HCT116 (cell line): ENCODE data around the gene KRT78. TPM values are rescaled to one million over a fixed set of nuclear protein-coding genes. Genes with fewer than 3 reads are reported as not detected.
A peak's percentile ranks its signal among the peaks of the same experiment; 100 is the strongest.

Experiments
- ATAC-seq: fragments of 200-7000 bp; cut with Tn5 transposase; 2 replicates; pipeline ENCODE4 v1.9.1; 2020; ENCODE audit warnings: mild to moderate bottlenecking, moderate library complexity
- BruUV-seq: library from RNA; stranded (reverse); fragments of 400-500 nt; replicated peaks from 2 replicates; lab custom pipeline; 2021; lab: Mats Ljungman, UMichigan
- CTCF ChIA-PET: fragments of 300-600 bp; sonication (Branson Sonifier 250); formaldehyde crosslinking; loops from one replicate; lab custom pipeline; 2021; ENCODE audit warnings: antibody characterized with exemption; lab: Charles Lee
- POLR2A ChIA-PET: fragments of 300-600, 350-600 bp; sonication (Branson Sonifier 250); formaldehyde crosslinking; loops from one replicate; lab custom pipeline; 2021; ENCODE audit warnings: antibody characterized with exemption; lab: Charles Lee
- RAD21 ChIA-PET, 2 experiments: fragments of 300-600 bp; sonication (Branson Sonifier 250); formaldehyde crosslinking; loops; one replicate each; lab custom pipeline; 2023; ENCODE audit warnings: low total read pairs in 2 of 2; ENCODE audit not compliant: uncharacterized antibody in 2 of 2, unreplicated experiment in 2 of 2, low non-redundant PET in 1 of 2; lab: Charles Lee
- DNase-seq: peaks from one replicate; pipeline ENCODE4 v3.0.0-alpha.2; 2010; ENCODE audit warnings: low read depth, low spot score
- H2AFZ ChIP-seq: fragments of 200-600 bp; shearing (Covaris generic), sonication (generic); 2 replicates; pipeline ENCODE4 v1.6.1; 2017; ENCODE audit warnings: low read depth, mixed run types, mixed read lengths, antibody characterized with exemption, low read length; ENCODE audit not compliant: poor library complexity, severe bottlenecking
- H3K27ac ChIP-seq: 2 replicates; pipeline ENCODE4 v1.5.1; 2012; ENCODE audit warnings: low read depth, low read length
- H3K27me3 ChIP-seq: fragments of 200-600 bp; sonication (generic); 2 replicates; pipeline ENCODE4 v1.6.1; 2016; ENCODE audit warnings: mixed run types, low read length, mixed read lengths; ENCODE audit not compliant: insufficient read depth
- H3K36me3 ChIP-seq, 2 experiments: fragments of 200-500 bp in 1 of 2; fragments of 200-600 bp in 1 of 2; sonication (Bioruptor generic) in 1 of 2; sonication (generic) in 1 of 2; 2 replicates each; pipeline versions ENCODE4 v1.5.1 to v1.6.1; 2014 to 2016; ENCODE audit warnings: low read length in 2 of 2, inconsistent platforms in 1 of 2, mixed read lengths in 1 of 2, mixed run types in 1 of 2; ENCODE audit not compliant: insufficient read depth in 2 of 2, control insufficient read depth in 1 of 2
- H3K4me1 ChIP-seq, 2 experiments: fragments of 200-600 bp in 1 of 2; sonication (generic) in 1 of 2; 2 replicates each; pipeline versions ENCODE4 v1.5.1 to v1.6.1; 2012 to 2017; ENCODE audit warnings: low read length in 2 of 2, inconsistent platforms in 1 of 2, mild to moderate bottlenecking in 1 of 2, mixed read lengths in 1 of 2, mixed run types in 1 of 2, moderate library complexity in 1 of 2; ENCODE audit not compliant: insufficient read depth in 2 of 2, control insufficient read depth in 1 of 2
- H3K4me2 ChIP-seq: fragments of 200-600 bp; sonication (generic); 2 replicates; pipeline ENCODE4 v1.6.1; 2017; ENCODE audit warnings: mixed run types, low read length, mixed read lengths
- H3K4me3 ChIP-seq, 2 experiments: fragments of 200-600 bp in 1 of 2; sonication (generic) in 1 of 2; replicated peaks in 1 of 2; 2 replicates each; pipeline ENCODE4 v1.5.1; 2011 to 2016; ENCODE audit warnings: low read length in 2 of 2, control low read depth in 1 of 2, low read depth in 1 of 2, mild to moderate bottlenecking in 1 of 2, mixed read lengths in 1 of 2, mixed run types in 1 of 2
- H3K79me2 ChIP-seq: fragments of 200-600 bp; sonication (generic); 2 replicates; pipeline ENCODE4 v1.6.1; 2017; ENCODE audit warnings: mild to moderate bottlenecking, mixed run types, low read length, moderate library complexity, mixed read lengths; ENCODE audit not compliant: insufficient read depth
- H3K9ac ChIP-seq: fragments of 200-600 bp; sonication (generic); 2 replicates; pipeline ENCODE4 v1.6.1; 2016; ENCODE audit warnings: low read length, mixed read lengths
- H3K9me2 ChIP-seq: fragments of 200-600 bp; sonication (generic), shearing (Covaris generic); 2 replicates; pipeline ENCODE4 v1.6.1; 2017; ENCODE audit warnings: mixed run types, mild to moderate bottlenecking, moderate library complexity; ENCODE audit not compliant: insufficient read depth
- H3K9me3 ChIP-seq, 2 experiments: fragments of 200-500 bp in 1 of 2; fragments of 200-600 bp in 1 of 2; sonication (Bioruptor generic) in 1 of 2; sonication (generic) in 1 of 2; 2 replicates each; pipeline ENCODE4 v1.6.1; 2014 to 2017; ENCODE audit warnings: low read length in 2 of 2, mixed read lengths in 2 of 2, inconsistent platforms in 1 of 2, low read depth in 1 of 2, mild to moderate bottlenecking in 1 of 2, mixed run types in 1 of 2, moderate library complexity in 1 of 2; ENCODE audit not compliant: control insufficient read depth in 1 of 2, insufficient read depth in 1 of 2
- H4K20me1 ChIP-seq: fragments of 200-600 bp; sonication (generic), shearing (Covaris generic); 2 replicates; pipeline ENCODE4 v1.6.1; 2017; ENCODE audit warnings: mixed run types, mild to moderate bottlenecking, moderate library complexity; ENCODE audit not compliant: insufficient read depth
- RAD21 ChIP-seq: IDR thresholded peaks from 2 replicates; pipeline ENCODE4 v1.6.1; 2012; ENCODE audit warnings: low read depth, mild to moderate bottlenecking
- intact Hi-C: fragments of 100-400 bp; cut with micrococcal nuclease; formaldehyde crosslinking; loops from 2 replicates; pipeline ENCODE4 v1.10.0; 2022
- total RNA-seq: library from RNA; stranded (reverse); gene quantifications from one replicate; pipeline ENCODE4 v1.2.1, GENCODE V29; 2021; ENCODE audit not compliant: unreplicated experiment
- TF ChIP-seq, protein P1 (sequence below), 3 experiments: fragments of 200-600 bp in 1 of 3; sonication (generic) in 1 of 3; IDR thresholded peaks in 2 of 3; conservative IDR thresholded peaks in 1 of 3; 2 replicates each; pipeline ENCODE4 v1.5.1; 2012 to 2017; ENCODE audit warnings: low read depth in 2 of 3, low read length in 2 of 3, antibody characterized with exemption in 1 of 3, borderline replicate concordance in 1 of 3, control low read depth in 1 of 3, mild to moderate bottlenecking in 1 of 3, mixed read lengths in 1 of 3, mixed run types in 1 of 3, moderate library complexity in 1 of 3; ENCODE audit not compliant: insufficient read depth in 1 of 3

Gene KRT78
- total RNA-seq, 1 experiment from 2014 or later, result not detected

DNA sequence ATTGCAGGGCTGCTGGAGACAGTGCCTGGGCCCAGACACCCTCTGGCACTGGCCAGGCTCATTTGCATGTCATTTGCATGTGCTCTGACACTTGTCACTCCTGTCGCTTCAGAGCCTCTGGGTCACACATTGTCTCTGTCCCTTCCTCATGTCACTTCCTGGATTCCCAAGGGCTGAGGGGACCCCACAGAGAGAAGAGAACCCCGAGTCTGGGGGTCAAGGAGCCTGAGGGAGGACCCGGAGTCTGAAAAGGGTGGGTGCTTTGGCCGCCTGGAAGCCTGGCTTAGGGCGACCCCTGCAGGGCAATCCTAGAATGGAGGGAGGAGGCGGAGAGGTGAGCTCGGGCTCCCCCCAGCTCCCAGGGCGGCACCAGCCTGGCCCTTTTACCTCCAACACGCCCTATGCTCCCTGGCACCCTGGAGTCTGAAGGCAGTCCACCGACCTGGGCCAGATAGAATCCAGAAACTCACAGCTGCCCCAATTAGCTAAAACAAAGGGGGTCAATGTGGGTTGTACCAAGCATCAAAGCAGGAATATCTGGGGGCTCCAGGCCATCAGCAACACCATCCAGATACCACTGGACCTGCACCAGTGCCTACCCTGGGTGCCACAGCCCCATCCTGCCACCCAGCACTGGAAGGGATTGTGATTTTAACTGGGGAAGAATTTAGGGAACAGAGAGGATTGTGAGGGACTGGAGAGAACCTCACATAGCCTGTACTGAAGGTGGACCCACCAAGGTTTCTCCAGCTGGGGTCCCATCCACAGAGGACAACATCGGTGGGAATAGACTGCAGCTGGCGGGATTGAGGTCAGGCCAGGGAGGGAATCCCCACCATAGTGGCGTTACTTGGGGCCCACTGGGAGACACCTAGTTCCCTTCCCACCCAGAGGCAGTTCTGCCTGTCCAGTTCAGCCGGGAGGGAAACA is 21.8 kb upstream of the KRT78 start:
- DNase-seq, result no peak
- Histone ChIP-seq H3K36me3 (no peaks in the 10 kb centered on the region), H3K9me3 (no peaks in the 10 kb centered on the region), H3K4me3 (0 out of 4 replicates have a peak overlapping the region, but pooled peaks of 1 of the 2 experiments have one; percentile 16), H4K20me1 (no peaks in the 10 kb centered on the region), H3K9ac (peak overlapping the region; percentile 78), H3K4me1 (peaks cover 48 to 64% of the 10 kb centered on the region in 2 experiments), H2AFZ (peak overlapping the region; percentile 51), H3K4me2 (peak overlapping the region; percentile 91), H3K79me2 (no peaks in the 10 kb centered on the region), H3K9me2 (no peaks in the 10 kb centered on the region), H3K27me3 (no peaks in the 10 kb centered on the region), H3K27ac (peak overlapping the region; percentile 81)
- intact Hi-C loops, result loop anchor here (1.0 to 5.0 kb wide), 8 partner anchors 204 to 723 kb away; no protein-coding TSS in a partner anchor
- no TSS peak for BruUV-seq
- ATAC-seq, result peak; percentile 71
- ChIA-PET CTCF (interaction anchor here (0.6 to 2.1 kb wide), 57 partner anchors 9 to 838 kb away, joined by 3 to 33 read pairs (median 5); partner anchors contain the start of genes EIF4B, KRT75, KRT84 and KRT85), POLR2A (interaction anchor here (1.0 to 6.2 kb wide), 3 partner anchors 480 to 726 kb away, joined by 5 to 48 read pairs (median 7); no protein-coding TSS in a partner anchor), RAD21 (interaction anchor here (0.6 to 1.3 kb wide), 16 partner anchors 9 to 727 kb away, joined by 3 to 7 read pairs (median 4); no protein-coding TSS in a partner anchor)
- TF ChIP-seq, protein P1, sequence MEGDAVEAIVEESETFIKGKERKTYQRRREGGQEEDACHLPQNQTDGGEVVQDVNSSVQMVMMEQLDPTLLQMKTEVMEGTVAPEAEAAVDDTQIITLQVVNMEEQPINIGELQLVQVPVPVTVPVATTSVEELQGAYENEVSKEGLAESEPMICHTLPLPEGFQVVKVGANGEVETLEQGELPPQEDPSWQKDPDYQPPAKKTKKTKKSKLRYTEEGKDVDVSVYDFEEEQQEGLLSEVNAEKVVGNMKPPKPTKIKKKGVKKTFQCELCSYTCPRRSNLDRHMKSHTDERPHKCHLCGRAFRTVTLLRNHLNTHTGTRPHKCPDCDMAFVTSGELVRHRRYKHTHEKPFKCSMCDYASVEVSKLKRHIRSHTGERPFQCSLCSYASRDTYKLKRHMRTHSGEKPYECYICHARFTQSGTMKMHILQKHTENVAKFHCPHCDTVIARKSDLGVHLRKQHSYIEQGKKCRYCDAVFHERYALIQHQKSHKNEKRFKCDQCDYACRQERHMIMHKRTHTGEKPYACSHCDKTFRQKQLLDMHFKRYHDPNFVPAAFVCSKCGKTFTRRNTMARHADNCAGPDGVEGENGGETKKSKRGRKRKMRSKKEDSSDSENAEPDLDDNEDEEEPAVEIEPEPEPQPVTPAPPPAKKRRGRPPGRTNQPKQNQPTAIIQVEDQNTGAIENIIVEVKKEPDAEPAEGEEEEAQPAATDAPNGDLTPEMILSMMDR (IDR thresholded peaks at IDR 0.05 in 2 of 3, conservative IDR thresholded peaks at IDR 0.05 in 1 of 3; ENCODE audit: borderline replicate concordance in 1 of 3, insufficient read depth in 1 of 3, low read depth in 2 of 3, low read length in 2 of 3), result peak in 2 of 3 experiments; percentile 89 to 96; a peak in 4 of 6 replicates
- no peak for TF ChIP-seq RAD21
- TF ChIP-seq, all 23 proteins: peak for 1
